Thoracic aorta (tissue), 2 donors: ENCODE data around the gene SRSF1. TPM values are rescaled to one million over a fixed set of nuclear protein-coding genes. Genes with fewer than 3 reads are reported as not detected.

Source experiments
- ATAC-seq: fragments of 150-250 bp; one replicate; pipeline ENCODE4 v1.8.0; 2017; ENCODE audit warnings: low read depth; ENCODE audit not compliant: insufficient number of reproducible peaks, low FRiP score
- DNase-seq: peaks from one replicate; pipeline ENCODE4 v3.0.0-alpha.2; 2020; ENCODE audit warnings: low spot score
- H3K27ac ChIP-seq, 2 donors: fragments of 200-600 bp; sonication (generic); 1 replicate in 1 of 2; 2 replicates in 1 of 2; pipeline ENCODE4 v1.5.1; 2016; ENCODE audit warnings: mild to moderate bottlenecking in 2 of 2, moderate library complexity in 2 of 2
- H3K27me3 ChIP-seq: fragments of 200-600 bp; sonication (generic); replicated peaks from 2 replicates; pipeline ENCODE4 v1.6.0; 2016; ENCODE audit warnings: mild to moderate bottlenecking; ENCODE audit not compliant: insufficient read depth
- H3K36me3 ChIP-seq: fragments of 200-600 bp; sonication (generic); one replicate; pipeline ENCODE4 v1.5.1; 2016
- H3K4me1 ChIP-seq, 2 donors: fragments of 200-600 bp; sonication (generic); 1 replicate in 1 of 2; 2 replicates in 1 of 2; pipeline versions ENCODE4 v1.5.1 to v1.6.0; 2016; ENCODE audit warnings: low read depth in 2 of 2, mild to moderate bottlenecking in 1 of 2; ENCODE audit not compliant: control insufficient read depth in 1 of 2
- H3K4me3 ChIP-seq: fragments of 200-600 bp; sonication (generic); 2 replicates; pipeline ENCODE4 v1.5.1; 2016; ENCODE audit warnings: mild to moderate bottlenecking
- H3K9me3 ChIP-seq: fragments of 200-600 bp; sonication (generic); 2 replicates; pipeline ENCODE4 v1.5.1; 2016
- CTCF ChIP-seq: fragments of 200-600 bp; sonication (generic); IDR thresholded peaks from one replicate; pipeline ENCODE4 v1.5.1; 2019; ENCODE audit warnings: antibody characterized with exemption
- total RNA-seq, 2 donors: library from RNA; depleted of rRNA; stranded (reverse); fragments of >200 nt; gene quantifications; one replicate each; pipeline versions ENCODE4 v1.1.0 to v1.2.3, GENCODE V29; 2016

SRSF1 gene
- total RNA-seq, 2 donors from 2014 or later: 132 to 220 TPM

DNA sequence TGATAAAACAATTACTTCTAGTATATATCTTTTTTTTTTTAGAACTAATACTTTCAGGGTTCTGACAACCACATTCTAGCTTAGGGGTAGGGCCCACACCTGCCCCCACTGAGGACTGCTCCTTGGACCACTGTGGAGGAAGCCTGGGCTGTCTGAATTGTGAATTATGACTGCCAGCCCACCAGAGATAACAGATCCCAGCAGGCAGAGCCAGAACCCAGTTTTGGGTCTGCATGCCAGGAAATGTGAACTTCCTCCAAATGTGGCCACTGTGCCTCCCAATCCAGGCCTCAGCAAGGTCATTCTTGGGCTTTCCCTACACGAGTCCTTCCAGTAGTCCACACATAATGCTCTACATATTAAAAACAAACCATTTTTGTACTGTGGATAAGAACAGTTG lies 34.9 kb downstream of the SRSF1 start:
- H3K27ac ChIP-seq: no peak overlapping the region
- peaks cover 0 to 8% of the 10 kb centered on the region in 2 donors for H3K4me1 ChIP-seq
- no peak for TF ChIP-seq CTCF
- no peak overlapping the region for H3K4me3 ChIP-seq
- no peaks in the 10 kb centered on the region for H3K9me3 ChIP-seq
- no peak for DNase-seq
- no peaks in the 10 kb centered on the region for H3K27me3 ChIP-seq
- ATAC-seq: no peak
- H3K36me3 ChIP-seq: peaks cover 29% of the 10 kb centered on the region

DNA sequence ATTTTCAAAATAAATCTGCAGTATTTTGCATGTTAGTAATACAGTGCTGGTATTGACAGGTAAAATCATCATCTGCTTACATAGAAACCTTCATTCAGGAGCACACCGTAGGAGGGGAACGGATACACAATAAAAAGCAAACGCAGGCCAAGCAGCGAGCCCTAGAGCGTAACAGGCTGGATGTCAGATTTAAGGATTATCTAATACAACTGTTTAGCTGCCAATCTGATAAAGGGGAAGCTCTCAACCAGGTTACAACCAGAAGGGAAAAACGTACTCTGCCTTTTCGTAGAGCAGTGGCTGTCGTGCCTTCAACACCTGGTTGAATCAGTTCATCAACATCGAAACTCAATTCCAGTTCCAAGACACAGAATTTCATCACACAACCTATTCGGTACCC lies 35.5 kb downstream of the SRSF1 start:
- Histone ChIP-seq H3K27ac (no peak overlapping the region), H3K4me1 (peaks cover 0 to 8% of the 10 kb centered on the region in 2 donors), H3K9me3 (no peaks in the 10 kb centered on the region), H3K4me3 (no peak overlapping the region), H3K27me3 (no peaks in the 10 kb centered on the region), H3K36me3 (peaks cover 23% of the 10 kb centered on the region)
- no peak for TF ChIP-seq CTCF
- ATAC-seq: no peak
- DNase-seq: no peak

- no peaks in the 10 kb centered on the region for H3K27me3 ChIP-seq
- DNase-seq (no peak), ATAC-seq (no peak)
- H3K27ac ChIP-seq: no peak overlapping the region
- no peak for TF ChIP-seq CTCF
- H3K4me3 ChIP-seq: no peak overlapping the region
- H3K4me1 ChIP-seq: peaks cover 0 to 7% of the 10 kb centered on the region in 2 donors
- H3K9me3 ChIP-seq: no peaks in the 10 kb centered on the region
- peaks cover 17% of the 10 kb centered on the region for H3K36me3 ChIP-seq
Observed at GRCh38 chr17:57970710-57971109, 36.3 kb downstream of the SRSF1 start.

DNA sequence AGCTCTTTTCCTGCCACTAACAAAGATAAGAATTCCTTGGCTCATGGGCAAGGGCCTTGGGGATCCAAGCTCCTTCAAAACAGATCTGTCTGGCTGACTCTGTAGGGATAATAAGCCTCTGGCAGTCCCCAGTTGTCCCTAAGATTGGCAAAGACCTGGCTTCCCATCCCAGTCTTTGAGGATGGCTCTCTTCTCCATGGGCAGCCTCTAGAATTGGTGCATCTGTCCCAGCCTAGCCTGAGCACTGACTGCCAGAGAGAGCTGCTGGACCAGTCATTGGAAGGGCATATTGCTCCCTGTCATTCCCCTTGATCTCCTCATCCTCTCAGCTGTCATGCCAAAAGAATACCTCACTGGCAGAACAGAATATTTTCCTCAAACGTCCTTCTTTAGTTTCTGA lies 38.6 kb downstream of the SRSF1 start:
- no peak overlapping the region for H3K4me3 ChIP-seq
- DNase-seq: no peak
- ATAC-seq: no peak
- no peaks in the 10 kb centered on the region for H3K4me1 ChIP-seq
- no peaks in the 10 kb centered on the region for H3K9me3 ChIP-seq
- no peaks in the 10 kb centered on the region for H3K27me3 ChIP-seq
- H3K27ac ChIP-seq: no peak overlapping the region
- H3K36me3 ChIP-seq: peaks cover 7% of the 10 kb centered on the region
- TF ChIP-seq CTCF: no peak

- H3K9me3 ChIP-seq: no peaks in the 10 kb centered on the region
- TF ChIP-seq CTCF: no peak
- no peaks in the 10 kb centered on the region for H3K27me3 ChIP-seq
- H3K27ac ChIP-seq: no peak overlapping the region
- no peak for ATAC-seq
- H3K4me3 ChIP-seq: no peak overlapping the region
- H3K36me3 ChIP-seq: no peaks in the 10 kb centered on the region
- no peaks in the 10 kb centered on the region for H3K4me1 ChIP-seq
- no peak for DNase-seq
Observed at GRCh38 chr17:57966875-57967274, 40.2 kb downstream of the SRSF1 start.
